Measurements from ENCODE around the gene DLK2.

- TF ChIP-seq, protein P1, sequence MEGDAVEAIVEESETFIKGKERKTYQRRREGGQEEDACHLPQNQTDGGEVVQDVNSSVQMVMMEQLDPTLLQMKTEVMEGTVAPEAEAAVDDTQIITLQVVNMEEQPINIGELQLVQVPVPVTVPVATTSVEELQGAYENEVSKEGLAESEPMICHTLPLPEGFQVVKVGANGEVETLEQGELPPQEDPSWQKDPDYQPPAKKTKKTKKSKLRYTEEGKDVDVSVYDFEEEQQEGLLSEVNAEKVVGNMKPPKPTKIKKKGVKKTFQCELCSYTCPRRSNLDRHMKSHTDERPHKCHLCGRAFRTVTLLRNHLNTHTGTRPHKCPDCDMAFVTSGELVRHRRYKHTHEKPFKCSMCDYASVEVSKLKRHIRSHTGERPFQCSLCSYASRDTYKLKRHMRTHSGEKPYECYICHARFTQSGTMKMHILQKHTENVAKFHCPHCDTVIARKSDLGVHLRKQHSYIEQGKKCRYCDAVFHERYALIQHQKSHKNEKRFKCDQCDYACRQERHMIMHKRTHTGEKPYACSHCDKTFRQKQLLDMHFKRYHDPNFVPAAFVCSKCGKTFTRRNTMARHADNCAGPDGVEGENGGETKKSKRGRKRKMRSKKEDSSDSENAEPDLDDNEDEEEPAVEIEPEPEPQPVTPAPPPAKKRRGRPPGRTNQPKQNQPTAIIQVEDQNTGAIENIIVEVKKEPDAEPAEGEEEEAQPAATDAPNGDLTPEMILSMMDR (IDR thresholded peaks at IDR 0.05), result no peak
- TF ChIP-seq POLR2A (IDR thresholded peaks at IDR 0.05) (no peak), POLR2AphosphoS5 (IDR thresholded peaks at IDR 0.05) (no peak)
These were observed 6.6 kb upstream of the DLK2 start for GRCh38 chr6:43461936-43462335.
